Fibroblast of lung (primary cell): ENCODE data around the gene ADCY3. TPM values are rescaled to one million over a fixed set of nuclear protein-coding genes. Genes with fewer than 3 reads are reported as not detected.

Source experiments
- DNase-seq, 2 donors: peaks; one replicate each; pipeline versions ENCODE4 v3.0.0 to v3.0.0-alpha.2; 2010; ENCODE audit warnings: low read depth in 2 of 2
- H2AFZ ChIP-seq: 2 replicates; pipeline ENCODE4 v1.5.1; 2012; ENCODE audit warnings: low read length, control low read depth, inconsistent platforms
- H3K27ac ChIP-seq: 2 replicates; pipeline ENCODE4 v1.5.1; 2011; ENCODE audit warnings: low read length, control low read depth; ENCODE audit not compliant: insufficient read depth
- H3K27me3 ChIP-seq: 2 replicates; pipeline ENCODE4 v1.5.1; 2011; ENCODE audit warnings: mild to moderate bottlenecking, low read length; ENCODE audit not compliant: control insufficient read depth, insufficient read depth
- H3K36me3 ChIP-seq: 2 replicates; pipeline ENCODE4 v1.5.1; 2011; ENCODE audit warnings: low read length; ENCODE audit not compliant: control insufficient read depth, insufficient read depth
- H3K4me1 ChIP-seq: 2 replicates; pipeline ENCODE4 v1.5.1; 2011; ENCODE audit warnings: low read length; ENCODE audit not compliant: control insufficient read depth, insufficient read depth; ENCODE audit errors: extremely low read depth
- H3K4me2 ChIP-seq: 2 replicates; pipeline ENCODE4 v1.5.1; 2011; ENCODE audit warnings: low read length, control low read depth; ENCODE audit not compliant: insufficient read depth; ENCODE audit errors: extremely low read depth
- H3K4me3 ChIP-seq, 4 experiments: fragments of 200-600 bp in 1 of 4; sonication (generic) in 1 of 4; replicated peaks in 1 of 4; 2 replicates each; pipeline ENCODE4 v1.5.1; 2011 to 2016; ENCODE audit warnings: low read length in 4 of 4, low read depth in 3 of 4, mild to moderate bottlenecking in 3 of 4, control low read depth in 2 of 4, inconsistent platforms in 1 of 4, mixed read lengths in 1 of 4; ENCODE audit not compliant: insufficient read depth in 1 of 4; ENCODE audit errors: control extremely low read depth in 1 of 4
- H3K79me2 ChIP-seq: 2 replicates; pipeline ENCODE4 v1.5.1; 2012; ENCODE audit warnings: mild to moderate bottlenecking, low read length, inconsistent platforms; ENCODE audit not compliant: control insufficient read depth, insufficient read depth
- H3K9ac ChIP-seq: 2 replicates; pipeline ENCODE4 v1.5.1; 2011; ENCODE audit warnings: mild to moderate bottlenecking, low read length, control low read depth; ENCODE audit not compliant: insufficient read depth
- H3K9me3 ChIP-seq: 2 replicates; pipeline ENCODE4 v1.5.1; 2012; ENCODE audit warnings: low read depth, low read length; ENCODE audit not compliant: control insufficient read depth, insufficient read depth
- H4K20me1 ChIP-seq: 2 replicates; pipeline ENCODE4 v1.5.1; 2011; ENCODE audit warnings: low read length; ENCODE audit not compliant: control insufficient read depth, insufficient read depth; ENCODE audit errors: extremely low read depth
- EZH2 ChIP-seq: IDR thresholded peaks from 2 replicates; pipeline ENCODE4 v1.5.1; 2012; ENCODE audit warnings: low read length, control low read depth, mild to moderate bottlenecking; ENCODE audit errors: missing control alignments
- polyA minus RNA-seq: library from RNA; depleted of rRNA, polyadenylated mRNA; stranded (reverse); fragments of >200 nt; gene quantifications from 2 replicates; pipeline ENCODE4 v1.2.3, GENCODE V29; 2011; ENCODE audit warnings: low replicate concordance
- polyA plus RNA-seq, 2 donors: library from polyadenylated mRNA; depleted of rRNA in 1 of 2; stranded (reverse) in 1 of 2; unstranded in 1 of 2; fragments of >200 nt; gene quantifications; 2 replicates each; pipeline ENCODE4 v1.2.1, GENCODE V29; 2011 to 2012; ENCODE audit warnings: missing spikeins in 1 of 2
- total RNA-seq: library from RNA; depleted of rRNA; stranded (reverse); fragments of >200 nt; gene quantifications from 2 replicates; pipeline ENCODE4 v1.2.1, GENCODE V29; 2014
- TF ChIP-seq, protein P1 (sequence below), 2 donors: IDR thresholded peaks in 1 of 2; conservative IDR thresholded peaks in 1 of 2; 1 replicate in 1 of 2; 2 replicates in 1 of 2; pipeline ENCODE4 v1.5.1; 2011 to 2012; ENCODE audit warnings: low read length in 2 of 2, control low read depth in 1 of 2, inconsistent platforms in 1 of 2, low read depth in 1 of 2, mild to moderate bottlenecking in 1 of 2

Gene ADCY3
- total RNA-seq (33.0 and 33.4 TPM in 2 replicates), polyA plus RNA-seq (48.4 and 90.2 TPM in 2 replicates), polyA minus RNA-seq (235 and 386 TPM in 2 replicates)
- 40.2 and 87.4 TPM in 2 replicates for polyA plus RNA-seq (2012)

DNA sequence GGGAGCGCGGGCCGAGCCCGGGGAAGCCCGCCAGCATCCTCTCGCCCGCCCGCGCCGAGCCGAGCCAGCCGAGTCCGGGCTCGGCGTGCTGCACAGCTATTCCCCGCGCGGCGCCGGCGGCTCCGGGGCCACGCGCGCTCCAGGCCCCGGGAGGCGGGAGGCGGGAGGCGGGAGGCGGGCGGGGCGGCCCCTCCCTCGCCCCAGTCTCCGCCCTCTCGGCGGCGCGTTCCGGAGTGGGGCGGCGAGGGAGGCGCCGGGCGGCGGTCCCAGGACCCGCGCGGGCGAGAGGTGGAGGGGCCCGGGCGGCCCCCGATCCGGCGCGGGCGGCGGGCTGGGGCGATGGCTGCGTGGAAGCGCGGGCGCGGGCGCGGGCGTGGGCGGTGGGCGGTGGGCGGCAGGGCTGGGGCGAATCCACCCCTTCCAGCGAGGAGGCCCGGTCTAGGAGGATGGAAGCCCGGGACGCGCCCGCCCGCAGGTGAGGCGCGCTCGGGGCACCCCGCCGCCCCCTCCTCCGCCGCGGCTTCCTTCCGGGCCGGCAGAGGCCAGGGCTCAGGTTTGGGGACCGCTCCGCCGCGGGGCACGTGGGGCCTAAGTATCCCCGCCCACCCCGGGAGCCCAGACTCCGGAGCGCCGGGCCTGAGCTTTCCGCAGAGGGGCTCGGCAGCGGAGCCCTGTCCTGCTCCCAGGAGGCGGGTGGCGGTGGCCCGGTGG lies at the start of gene ADCY3:
Gene ADCY3, minus strand, starts transcription at position 140 of the 711 bp plus-strand sequence. CDS start 1,250 bp downstream, outside the sequence.
- DNase-seq, result peak; percentile 35 to 40
- H3K9ac ChIP-seq, result peak within 1 kb of the TSS; percentile 79
- no peak for TF ChIP-seq EZH2
- TF ChIP-seq, protein P1, sequence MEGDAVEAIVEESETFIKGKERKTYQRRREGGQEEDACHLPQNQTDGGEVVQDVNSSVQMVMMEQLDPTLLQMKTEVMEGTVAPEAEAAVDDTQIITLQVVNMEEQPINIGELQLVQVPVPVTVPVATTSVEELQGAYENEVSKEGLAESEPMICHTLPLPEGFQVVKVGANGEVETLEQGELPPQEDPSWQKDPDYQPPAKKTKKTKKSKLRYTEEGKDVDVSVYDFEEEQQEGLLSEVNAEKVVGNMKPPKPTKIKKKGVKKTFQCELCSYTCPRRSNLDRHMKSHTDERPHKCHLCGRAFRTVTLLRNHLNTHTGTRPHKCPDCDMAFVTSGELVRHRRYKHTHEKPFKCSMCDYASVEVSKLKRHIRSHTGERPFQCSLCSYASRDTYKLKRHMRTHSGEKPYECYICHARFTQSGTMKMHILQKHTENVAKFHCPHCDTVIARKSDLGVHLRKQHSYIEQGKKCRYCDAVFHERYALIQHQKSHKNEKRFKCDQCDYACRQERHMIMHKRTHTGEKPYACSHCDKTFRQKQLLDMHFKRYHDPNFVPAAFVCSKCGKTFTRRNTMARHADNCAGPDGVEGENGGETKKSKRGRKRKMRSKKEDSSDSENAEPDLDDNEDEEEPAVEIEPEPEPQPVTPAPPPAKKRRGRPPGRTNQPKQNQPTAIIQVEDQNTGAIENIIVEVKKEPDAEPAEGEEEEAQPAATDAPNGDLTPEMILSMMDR (conservative IDR thresholded peaks at IDR 0.05 in 1 of 2, IDR thresholded peaks at IDR 0.05 in 1 of 2; ENCODE audit: low read depth in 1 of 2, low read length in 2 of 2), result no peak
- no peaks in the 10 kb centered on the region for H3K27me3 ChIP-seq
- peak within 1 kb of the TSS; percentile 90 for H3K4me2 ChIP-seq
- peak within 1 kb of the TSS; percentile 52 for H3K27ac ChIP-seq
- H3K36me3 ChIP-seq, result peaks cover 4% of the 10 kb centered on the region
- H3K9me3 ChIP-seq, result no peaks in the 10 kb centered on the region
- H3K4me3 ChIP-seq, result peak within 1 kb of the TSS; percentile 45 to 73 (median 56)
- peak within 1 kb of the TSS; percentile 29 for H2AFZ ChIP-seq
- H3K79me2 ChIP-seq, result peaks cover 7% of the 10 kb centered on the region
- H3K4me1 ChIP-seq, result peaks cover 9% of the 10 kb centered on the region
- no peaks in the 10 kb centered on the region for H4K20me1 ChIP-seq

DNA sequence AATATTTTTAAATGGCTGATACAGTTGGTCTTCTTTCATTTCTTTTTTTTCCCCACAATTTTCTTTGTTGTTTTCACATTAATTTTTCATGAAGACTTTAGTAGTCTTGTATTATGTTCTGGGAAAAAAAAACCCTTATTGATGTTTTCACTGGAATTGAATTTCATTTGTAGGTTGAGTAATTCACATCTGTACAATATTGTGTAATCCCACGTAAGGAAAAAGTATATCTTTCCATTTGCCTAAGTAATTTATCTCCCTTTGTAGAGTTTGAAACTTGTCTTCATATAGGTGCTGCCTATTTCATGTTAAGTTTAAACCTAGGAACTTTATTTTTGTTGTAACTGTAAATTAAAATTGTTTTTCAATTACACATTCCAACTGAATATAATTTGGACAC lies 49.7 kb upstream of the ADCY3 start:
- Histone ChIP-seq H3K36me3 (no peaks in the 10 kb centered on the region), H3K4me1 (peaks cover 4% of the 10 kb centered on the region), H3K27ac (no peak overlapping the region), H3K4me3 (no peak overlapping the region), H3K27me3 (no peaks in the 10 kb centered on the region), H3K4me2 (no peak overlapping the region), H4K20me1 (no peaks in the 10 kb centered on the region), H3K9ac (no peak overlapping the region), H2AFZ (no peak overlapping the region), H3K9me3 (no peaks in the 10 kb centered on the region), H3K79me2 (peaks cover 17% of the 10 kb centered on the region)
- peak in 1 of 2 donors; percentile 50 for DNase-seq
- TF ChIP-seq, protein P1 (conservative IDR thresholded peaks at IDR 0.05 in 1 of 2, IDR thresholded peaks at IDR 0.05 in 1 of 2; ENCODE audit: low read depth in 1 of 2, low read length in 2 of 2), result no peak
- TF ChIP-seq EZH2, result no peak

DNA sequence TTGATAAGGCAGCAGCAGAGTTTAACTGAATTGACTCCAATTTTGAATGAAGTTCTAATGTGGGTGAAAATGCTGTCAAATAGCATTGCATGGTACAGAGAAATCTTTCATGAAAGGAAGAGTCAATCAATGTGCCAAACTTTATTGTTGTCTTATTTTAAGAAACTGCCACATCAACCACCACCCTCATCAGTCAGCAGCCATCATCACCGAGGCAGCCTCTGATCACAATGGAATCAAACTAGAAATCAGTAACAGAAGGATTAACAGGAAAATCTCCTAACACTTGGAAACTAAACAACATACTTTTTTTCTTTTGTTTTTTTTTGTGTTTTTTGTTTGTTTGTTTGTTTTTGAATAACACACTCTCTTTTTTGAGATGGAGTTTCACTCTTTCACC lies 41.9 kb upstream of the ADCY3 start:
- Histone ChIP-seq H3K36me3 (no peaks in the 10 kb centered on the region), H3K27me3 (no peaks in the 10 kb centered on the region), H3K9me3 (no peaks in the 10 kb centered on the region), H3K4me2 (no peak overlapping the region), H3K9ac (no peak overlapping the region), H4K20me1 (no peaks in the 10 kb centered on the region), H3K79me2 (no peaks in the 10 kb centered on the region), H3K27ac (no peak overlapping the region), H2AFZ (no peak overlapping the region), H3K4me1 (no peaks in the 10 kb centered on the region), H3K4me3 (no peak overlapping the region)
- no peak for DNase-seq
- TF ChIP-seq EZH2, result no peak
- TF ChIP-seq, protein P1 (conservative IDR thresholded peaks at IDR 0.05 in 1 of 2, IDR thresholded peaks at IDR 0.05 in 1 of 2; ENCODE audit: low read depth in 1 of 2, low read length in 2 of 2), result no peak
